ENCODE data around the gene OTOA. TPM values are rescaled to one million over a fixed set of nuclear protein-coding genes. Genes with fewer than 3 reads are reported as not detected.

The OTOA gene
- total and polyA plus RNA-seq, 2 of the 13 experiments (the other 11 are each of a cell fraction or from before 2014, with no cell fraction given), result 0.05 to 0.15 TPM

GRCh38 chr16:21654881-21655280, 8.9 kb upstream of the OTOA start:
- no peak overlapping the region for H3K9ac ChIP-seq (ENCODE audit: insufficient read depth, low read depth, low read length)
- H3K27ac ChIP-seq (ENCODE audit: extremely low read length, insufficient read depth, low read length), result no peak overlapping the region
- H3K79me2 ChIP-seq (ENCODE audit: insufficient read depth, low read length), result no peaks in the 10 kb centered on the region
- no peaks in the 10 kb centered on the region for H3K9me3 ChIP-seq (ENCODE audit: low read length)
- FAIRE-seq (no peak), ATAC-seq (no peak), DNase-seq (ENCODE audit: low spot score) (no peak)
- H3K4me1 ChIP-seq (ENCODE audit: insufficient read depth, low read length), result no peaks in the 10 kb centered on the region
- 51% methylated on average over 2 of the region's 2 CpGs for WGBS (ENCODE audit: low lambda C conversion rate)
- no peak overlapping the region for H3K4me3 ChIP-seq (replicated peaks in 1 of 3; ENCODE audit: insufficient read depth in 1 of 3, low read depth in 2 of 3, low read length in 3 of 3)
- ChIA-PET CTCF (ENCODE audit: low intra/inter-chr PET ratio, low total read pairs) (no interaction called here), POLR2A (no interaction called here)
- peaks cover 9 to 29% of the 10 kb centered on the region in 2 experiments for H3K36me3 ChIP-seq (replicated peaks in 1 of 2; ENCODE audit: control insufficient read depth in 1 of 2, insufficient read depth in 2 of 2, low read length in 2 of 2)
- no peaks in the 10 kb centered on the region for H4K20me1 ChIP-seq (ENCODE audit: insufficient read depth, low read length)
- H3K4me2 ChIP-seq (ENCODE audit: low read depth, low read length), result no peak overlapping the region
- TF ChIP-seq TOE1 (CRISPR knock-in tag; IDR thresholded peaks at IDR 0.05) (no peak), ZNF772 (CRISPR knock-in tag; IDR thresholded peaks at IDR 0.05) (no peak), DDIT3 (CRISPR knock-in tag; IDR thresholded peaks at IDR 0.05) (no peak), MBNL3 (CRISPR knock-in tag; conservative IDR thresholded peaks at IDR 0.05) (no peak), CSRNP1 (CRISPR knock-in tag; IDR thresholded peaks at IDR 0.05) (no peak)
- in situ Hi-C loops (cut with HindIII; ENCODE audit: extremely low pct_ligation_motif_present, low pct_unique_long_range_greater_than_20kb) (loop anchor here (5.0 kb wide), 1 partner anchor 52 kb away; no protein-coding TSS in a partner anchor), intact Hi-C loops (cut with micrococcal nuclease; ENCODE audit: unreplicated experiment) (no loop called here)
- no TSS peak for BruUV-seq (replicated peaks)
- no peaks in the 10 kb centered on the region for H3K27me3 ChIP-seq (ENCODE audit: control insufficient read depth in 1 of 2, insufficient read depth in 2 of 2, low read length in 2 of 2)
- no peak overlapping the region for H2AFZ ChIP-seq (ENCODE audit: low read length)
